HepG2 (cell line): ENCODE results near the gene SMAD7. TPM values are rescaled to one million over a fixed set of nuclear protein-coding genes. Genes with fewer than 3 reads are reported as not detected.

Experiments used
- CC2D1A ChIP-seq: sonication (generic); formaldehyde crosslinking; IDR thresholded peaks from 2 replicates; pipeline ENCODE4 v1.8.1; 2023; ENCODE audit warnings: mild to moderate bottlenecking, missing genetic modification reagents
- ETV5 ChIP-seq: IDR thresholded peaks from 2 replicates; pipeline ENCODE4 v1.6.1; 2018; ENCODE audit warnings: missing biosample characterization, missing genetic modification reagents, inconsistent platforms, borderline replicate concordance
- EZH2 ChIP-seq: conservative IDR thresholded peaks from 2 replicates; pipeline ENCODE4 v1.6.1; 2012; ENCODE audit warnings: mild to moderate bottlenecking, low read depth, low read length, moderate library complexity
- FIP1L1 ChIP-seq: fragments of 200-400 bp; formaldehyde crosslinking; IDR thresholded peaks from 2 replicates; pipeline ENCODE4 v1.6.1; 2018; ENCODE audit warnings: low read depth, mild to moderate bottlenecking, low read length, moderate library complexity, borderline replicate concordance; ENCODE audit not compliant: insufficient read depth
- JUND ChIP-seq: sonication (generic); formaldehyde crosslinking; IDR thresholded peaks from 2 replicates; pipeline ENCODE4 v1.8.0; 2022; ENCODE audit warnings: mild to moderate bottlenecking, missing genetic modification reagents
- KAT7 ChIP-seq: IDR thresholded peaks from 2 replicates; pipeline ENCODE4 v1.6.1; 2018; ENCODE audit warnings: borderline replicate concordance, missing compliant biosample characterization
- MLLT10 ChIP-seq: sonication (generic); formaldehyde crosslinking; IDR thresholded peaks from 2 replicates; pipeline ENCODE4 v1.4.0; 2020; ENCODE audit warnings: missing genetic modification reagents
- MZF1 ChIP-seq: sonication (generic); formaldehyde crosslinking; IDR thresholded peaks from 2 replicates; pipeline ENCODE4 v1.8.1; 2023; ENCODE audit warnings: mild to moderate bottlenecking, missing genetic modification reagents, borderline replicate concordance
- RBAK ChIP-seq: sonication (generic); formaldehyde crosslinking; IDR thresholded peaks from 2 replicates; pipeline ENCODE4 v1.5.1; 2020; ENCODE audit warnings: mild to moderate bottlenecking, missing genetic modification reagents
- RNF2 ChIP-seq: fragments of 450-650 bp; conservative IDR thresholded peaks from 2 replicates; pipeline ENCODE4 v1.6.1; 2016; ENCODE audit warnings: low read depth
- SIX1 ChIP-seq: sonication (generic); formaldehyde crosslinking; IDR thresholded peaks from 2 replicates; pipeline ENCODE4 v1.4.0; 2020; ENCODE audit warnings: missing genetic modification reagents, borderline replicate concordance
- SOX13 ChIP-seq, 3 experiments: fragments of 450-650 bp in 1 of 3; sonication (generic) in 1 of 3; formaldehyde crosslinking in 1 of 3; IDR thresholded peaks in 2 of 3; conservative IDR thresholded peaks in 1 of 3; 2 replicates each; pipeline versions ENCODE4 v1.5.0 to v1.6.1; 2016 to 2020; ENCODE audit warnings: antibody characterized with exemption in 1 of 3, mild to moderate bottlenecking in 1 of 3, missing compliant biosample characterization in 1 of 3, missing genetic modification reagents in 1 of 3, moderate library complexity in 1 of 3
- SP1 ChIP-seq, 2 experiments: fragments of 450-650 bp in 1 of 2; sonication (generic) in 1 of 2; formaldehyde crosslinking in 1 of 2; IDR thresholded peaks; 2 replicates each; pipeline versions ENCODE4 v1.4.0 to v1.6.1; 2016 to 2020; ENCODE audit warnings: missing genetic modification reagents in 1 of 2
- TCF12 ChIP-seq, 2 experiments: fragments of 450-650 bp in 1 of 2; sonication (generic) in 1 of 2; formaldehyde crosslinking in 1 of 2; IDR thresholded peaks; 2 replicates each; pipeline versions ENCODE4 v1.6.1 to v1.8.0; 2017 to 2022; ENCODE audit warnings: antibody characterized with exemption in 1 of 2, mild to moderate bottlenecking in 1 of 2, missing genetic modification reagents in 1 of 2, moderate library complexity in 1 of 2
- THYN1 ChIP-seq: sonication (generic); formaldehyde crosslinking; IDR thresholded peaks from 2 replicates; pipeline ENCODE4 v1.8.1; 2023; ENCODE audit warnings: low read depth, mild to moderate bottlenecking, moderate library complexity, missing genetic modification reagents, borderline replicate concordance
- ZBTB37 ChIP-seq: sonication (generic); formaldehyde crosslinking; IDR thresholded peaks from 2 replicates; pipeline ENCODE4 v1.4.0; 2020; ENCODE audit warnings: mild to moderate bottlenecking, missing genetic modification reagents
- ZFY ChIP-seq: sonication (generic); formaldehyde crosslinking; IDR thresholded peaks from 2 replicates; pipeline ENCODE4 v1.4.0; 2020; ENCODE audit warnings: missing genetic modification reagents
- ZNF616 ChIP-seq: sonication (generic); formaldehyde crosslinking; IDR thresholded peaks from 2 replicates; pipeline ENCODE4 v1.5.0; 2020; ENCODE audit warnings: low read depth, mild to moderate bottlenecking, missing genetic modification reagents
- ZNF652 ChIP-seq: IDR thresholded peaks from 2 replicates; pipeline ENCODE4 v1.6.1; 2016; ENCODE audit warnings: low read depth, borderline replicate concordance
- ZSCAN20 ChIP-seq: sonication (generic); formaldehyde crosslinking; IDR thresholded peaks from 2 replicates; pipeline ENCODE4 v1.4.0; 2020; ENCODE audit warnings: missing genetic modification reagents, mild to moderate bottlenecking, borderline replicate concordance
- polyA plus RNA-seq, 8 experiments: library from polyadenylated mRNA; depleted of rRNA in 3 of 8; stranded (reverse) in 7 of 8; unstranded in 1 of 8; fragments of >200 nt; fragmentation: Illumina TruSeq in 4 of 8; extraction: Trizol in 4 of 8; gene quantifications; 2 replicates each; pipeline versions ENCODE4 v1.2.1 to v1.2.3, GENCODE V29; 2011 to 2016; ENCODE audit warnings: low read depth in 4 of 8, missing spikeins in 1 of 8, mixed read lengths in 1 of 8; ENCODE audit not compliant: insufficient read depth in 1 of 8
- total RNA-seq, 5 experiments: library from RNA; depleted of rRNA; stranded (reverse); fragments of >200 nt; fragmentation: Illumina TruSeq; extraction: Trizol; gene quantifications; 2 replicates each; pipeline ENCODE4 v1.2.3, GENCODE V29; 2016; ENCODE audit warnings: low read depth in 1 of 5
- TF ChIP-seq, protein P1 (sequence below): sonication (generic); formaldehyde crosslinking; IDR thresholded peaks from 2 replicates; pipeline ENCODE4 v1.4.0; 2020; ENCODE audit warnings: missing genetic modification reagents, borderline replicate concordance
- TF ChIP-seq, protein P2 (sequence below), 2 experiments: fragments of 450-650 bp in 1 of 2; sonication (generic) in 1 of 2; formaldehyde crosslinking; IDR thresholded peaks; 2 replicates each; pipeline versions ENCODE4 v1.5.0 to v1.8.0; 2020 to 2022; ENCODE audit warnings: mild to moderate bottlenecking in 1 of 2, missing genetic modification reagents in 1 of 2
- TF ChIP-seq, protein P3 (sequence below): IDR thresholded peaks from 2 replicates; pipeline ENCODE4 v1.6.1; 2016; ENCODE audit warnings: low read depth

SMAD7 gene
- total and polyA plus RNA-seq, 2 of the 13 experiments (the other 11 are each of a cell fraction or from before 2014, with no cell fraction given): 17.4 to 24.7 TPM

DNA sequence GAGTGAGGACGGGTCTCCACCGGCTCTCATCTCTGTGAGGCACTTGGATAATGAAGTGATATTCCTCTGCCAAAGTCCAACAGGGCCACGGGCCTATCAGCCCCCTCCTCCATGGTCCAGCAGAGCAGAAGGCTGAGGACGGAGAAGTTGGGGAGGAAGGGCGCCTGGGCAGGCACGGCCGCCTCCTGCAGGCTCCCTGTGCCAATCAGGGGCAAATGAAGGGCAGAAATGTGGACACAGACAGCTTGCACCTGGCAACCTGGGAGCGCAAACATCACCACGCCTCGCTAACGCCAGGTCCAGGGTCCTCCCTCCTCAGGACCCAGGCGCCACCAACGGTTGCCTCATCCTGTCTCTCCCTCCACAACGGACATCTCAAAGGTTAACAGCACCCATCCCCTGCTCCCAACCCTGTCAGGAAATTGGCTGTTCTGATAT, 24.3 kb downstream of the SMAD7 start (continued):
- TF ChIP-seq, protein P1, sequence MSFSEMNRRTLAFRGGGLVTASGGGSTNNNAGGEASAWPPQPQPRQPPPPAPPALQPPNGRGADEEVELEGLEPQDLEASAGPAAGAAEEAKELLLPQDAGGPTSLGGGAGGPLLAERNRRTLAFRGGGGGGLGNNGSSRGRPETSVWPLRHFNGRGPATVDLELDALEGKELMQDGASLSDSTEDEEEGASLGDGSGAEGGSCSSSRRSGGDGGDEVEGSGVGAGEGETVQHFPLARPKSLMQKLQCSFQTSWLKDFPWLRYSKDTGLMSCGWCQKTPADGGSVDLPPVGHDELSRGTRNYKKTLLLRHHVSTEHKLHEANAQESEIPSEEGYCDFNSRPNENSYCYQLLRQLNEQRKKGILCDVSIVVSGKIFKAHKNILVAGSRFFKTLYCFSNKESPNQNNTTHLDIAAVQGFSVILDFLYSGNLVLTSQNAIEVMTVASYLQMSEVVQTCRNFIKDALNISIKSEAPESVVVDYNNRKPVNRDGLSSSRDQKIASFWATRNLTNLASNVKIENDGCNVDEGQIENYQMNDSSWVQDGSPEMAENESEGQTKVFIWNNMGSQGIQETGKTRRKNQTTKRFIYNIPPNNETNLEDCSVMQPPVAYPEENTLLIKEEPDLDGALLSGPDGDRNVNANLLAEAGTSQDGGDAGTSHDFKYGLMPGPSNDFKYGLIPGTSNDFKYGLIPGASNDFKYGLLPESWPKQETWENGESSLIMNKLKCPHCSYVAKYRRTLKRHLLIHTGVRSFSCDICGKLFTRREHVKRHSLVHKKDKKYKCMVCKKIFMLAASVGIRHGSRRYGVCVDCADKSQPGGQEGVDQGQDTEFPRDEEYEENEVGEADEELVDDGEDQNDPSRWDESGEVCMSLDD (CRISPR knock-in tag): peak; percentile 44; the same call in 1 of the 2 replicates
- TF ChIP-seq ZFY (CRISPR knock-in tag): 0 out of 2 replicates have a peak, but pooled peaks have one; percentile 46
- TF ChIP-seq SIX1: no peak
- no peak for TF ChIP-seq SOX13 (IDR thresholded peaks at IDR 0.05)
- TF ChIP-seq SOX13 (CRISPR knock-in tag; conservative IDR thresholded peaks at IDR 0.05 in 1 of 2, IDR thresholded peaks at IDR 0.05 in 1 of 2): peak in 1 of 2 experiments; percentile 38; a peak in 1 of 4 replicates
- TF ChIP-seq SP1 (IDR thresholded peaks at IDR 0.05): no peak
- no peak for TF ChIP-seq SP1 (CRISPR knock-in tag; IDR thresholded peaks at IDR 0.05)
- TF ChIP-seq MZF1 (CRISPR knock-in tag): no peak
- no peak for TF ChIP-seq ZSCAN20 (CRISPR knock-in tag)
- no peak for TF ChIP-seq KAT7
- TF ChIP-seq RNF2: no peak
- no peak for TF ChIP-seq MLLT10 (CRISPR knock-in tag)
- TF ChIP-seq ZBTB37 (CRISPR knock-in tag): peak; percentile 30; the same call in 1 of the 2 replicates
- 0 out of 2 replicates have a peak, but pooled peaks have one; percentile 41 for TF ChIP-seq ZNF616
- TF ChIP-seq EZH2: no peak
- TF ChIP-seq, protein P2, sequence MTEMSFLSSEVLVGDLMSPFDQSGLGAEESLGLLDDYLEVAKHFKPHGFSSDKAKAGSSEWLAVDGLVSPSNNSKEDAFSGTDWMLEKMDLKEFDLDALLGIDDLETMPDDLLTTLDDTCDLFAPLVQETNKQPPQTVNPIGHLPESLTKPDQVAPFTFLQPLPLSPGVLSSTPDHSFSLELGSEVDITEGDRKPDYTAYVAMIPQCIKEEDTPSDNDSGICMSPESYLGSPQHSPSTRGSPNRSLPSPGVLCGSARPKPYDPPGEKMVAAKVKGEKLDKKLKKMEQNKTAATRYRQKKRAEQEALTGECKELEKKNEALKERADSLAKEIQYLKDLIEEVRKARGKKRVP (CRISPR knock-in tag; IDR thresholded peaks at IDR 0.05): peak in 1 of 2 experiments; percentile 43; a peak in 1 of 4 replicates
- TF ChIP-seq FIP1L1: no peak
- TF ChIP-seq, protein P3, sequence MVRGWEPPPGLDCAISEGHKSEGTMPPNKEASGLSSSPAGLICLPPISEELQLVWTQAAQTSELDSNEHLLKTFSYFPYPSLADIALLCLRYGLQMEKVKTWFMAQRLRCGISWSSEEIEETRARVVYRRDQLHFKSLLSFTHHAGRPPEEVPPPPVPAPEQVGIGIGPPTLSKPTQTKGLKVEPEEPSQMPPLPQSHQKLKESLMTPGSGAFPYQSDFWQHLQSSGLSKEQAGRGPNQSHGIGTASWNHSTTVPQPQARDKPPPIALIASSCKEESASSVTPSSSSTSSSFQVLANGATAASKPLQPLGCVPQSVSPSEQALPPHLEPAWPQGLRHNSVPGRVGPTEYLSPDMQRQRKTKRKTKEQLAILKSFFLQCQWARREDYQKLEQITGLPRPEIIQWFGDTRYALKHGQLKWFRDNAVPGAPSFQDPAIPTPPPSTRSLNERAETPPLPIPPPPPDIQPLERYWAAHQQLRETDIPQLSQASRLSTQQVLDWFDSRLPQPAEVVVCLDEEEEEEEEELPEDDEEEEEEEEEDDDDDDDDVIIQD: no peak
- no peak for TF ChIP-seq THYN1
- TF ChIP-seq JUND: 0 out of 2 replicates have a peak, but pooled peaks have one; percentile 44
- TF ChIP-seq TCF12 (IDR thresholded peaks at IDR 0.05): no peak
- no peak; the same call in 1 of the 2 replicates for TF ChIP-seq TCF12 (CRISPR knock-in tag; IDR thresholded peaks at IDR 0.05)
- no peak for TF ChIP-seq CC2D1A
- TF ChIP-seq ETV5 (CRISPR knock-in tag): no peak
- TF ChIP-seq ZNF652 (CRISPR knock-in tag): no peak; the same call in 1 of the 2 replicates
- TF ChIP-seq RBAK (CRISPR knock-in tag): no peak
